GM21515 (cell line): ENCODE results near the gene ZFAND2A.
"Not testable (repeated sequence)": the region's sequence is repeated elsewhere in the genome, so short reads cannot be mapped to it uniquely, and the experiment has no call there.

Source experiments
- ATAC-seq: cut with Tn5 transposase; IDR thresholded peaks from one replicate; pipeline ENCODE4 v1.9.1; 2021; ENCODE audit not compliant: unreplicated experiment

ZFAND2A gene

DNA sequence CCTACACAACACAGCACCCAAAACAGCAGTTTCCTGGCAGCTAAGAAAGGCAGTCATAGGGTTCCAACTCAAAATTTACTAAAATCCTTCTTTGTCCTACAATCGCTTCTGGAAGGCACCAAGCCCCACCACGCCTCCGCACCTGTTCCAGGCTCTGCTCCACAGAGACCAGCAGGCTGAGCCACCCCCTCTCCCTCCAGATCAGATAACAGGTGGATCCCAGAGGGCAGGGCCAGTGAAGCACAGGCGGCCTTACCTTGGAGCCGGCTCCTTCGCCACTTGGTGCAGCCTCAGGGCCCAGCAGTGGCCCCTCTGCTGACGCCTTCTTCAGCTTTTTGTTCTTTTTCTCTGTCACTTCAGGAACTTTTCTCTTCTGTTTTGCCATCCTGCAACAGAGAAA is 33.0 kb downstream of the ZFAND2A start:
- no peak for ATAC-seq

- no peak for ATAC-seq
These were observed 34.4 kb downstream of the ZFAND2A start for GRCh38 chr7:1125603-1125969.

DNA sequence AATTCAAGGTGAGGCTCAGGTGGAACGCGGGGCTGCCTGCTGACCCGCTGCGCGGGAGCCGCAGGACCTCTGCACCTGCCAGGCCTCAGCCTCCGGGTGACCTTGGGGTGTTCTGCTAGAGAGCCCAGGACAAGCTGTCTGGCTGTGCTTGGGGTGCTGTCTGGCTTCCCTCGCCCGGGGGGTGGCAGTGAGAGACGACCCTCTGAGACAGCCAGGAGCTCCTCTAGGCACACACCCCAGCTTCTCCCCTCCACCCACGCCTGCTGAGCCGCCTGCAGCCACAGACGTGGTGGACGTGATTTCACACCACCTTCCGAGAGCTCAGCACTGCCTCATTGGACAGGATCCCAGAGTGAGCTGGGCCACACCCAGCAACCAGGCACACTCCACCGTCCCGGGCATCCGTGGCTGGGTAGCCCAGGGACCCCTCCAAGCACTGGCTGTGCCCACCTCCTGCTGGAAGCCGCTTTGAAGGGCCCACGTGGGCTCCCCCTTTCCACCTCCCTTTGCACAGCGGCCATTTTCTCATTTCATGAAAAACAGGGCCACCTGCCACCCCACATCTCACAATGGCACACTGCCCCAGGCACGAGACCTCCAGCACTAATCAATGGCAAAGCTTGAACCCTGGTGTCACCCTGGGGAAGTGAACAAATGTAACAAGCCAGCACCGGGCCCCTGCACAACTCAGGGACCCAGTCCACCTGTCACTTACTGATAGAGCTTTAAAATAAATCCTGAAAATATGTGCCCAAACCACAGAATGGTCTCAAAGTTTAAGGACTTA is 35.0 kb downstream of the ZFAND2A start:
- ATAC-seq = no peak

DNA sequence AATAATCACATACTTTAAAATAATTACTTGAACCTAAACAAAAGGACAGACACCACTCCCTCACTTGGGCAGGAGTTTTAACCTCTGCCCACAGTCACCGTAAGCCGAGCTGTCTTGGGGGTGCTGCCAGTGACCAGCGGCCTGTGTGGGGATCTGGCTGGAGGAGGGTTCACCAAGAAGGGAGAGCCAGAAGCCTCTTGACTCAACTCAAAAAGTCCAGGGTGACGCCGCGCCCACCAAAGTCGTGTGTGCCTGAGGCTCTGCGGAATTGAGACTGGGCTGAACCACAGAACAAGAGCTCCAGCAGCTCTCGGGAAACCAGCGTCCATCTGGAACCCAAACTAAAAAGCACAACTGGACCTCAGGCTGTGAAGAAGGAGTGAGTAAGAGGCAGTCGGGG is 35.8 kb downstream of the ZFAND2A start:
- ATAC-seq = no peak

DNA sequence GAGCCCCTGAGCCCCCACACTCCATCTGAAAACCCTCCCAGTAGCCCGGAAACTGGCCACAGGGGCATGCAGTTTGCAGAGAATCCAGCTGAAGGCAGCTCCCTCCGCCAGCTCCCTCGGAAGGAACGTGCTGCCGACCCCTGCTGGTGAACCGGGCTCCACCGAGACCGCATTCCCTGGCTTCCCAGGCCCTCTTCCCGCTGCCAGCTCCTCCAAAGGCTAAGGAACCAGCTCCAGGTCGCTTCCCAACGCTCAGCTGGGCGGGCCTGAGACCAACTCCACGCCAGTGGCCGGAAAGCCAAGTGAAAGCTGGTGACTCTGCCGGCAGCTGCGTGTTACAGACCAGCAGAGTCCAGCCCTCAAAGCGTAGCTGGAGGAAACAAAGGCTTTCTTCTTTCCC is 36.3 kb downstream of the ZFAND2A start:
- ATAC-seq = no peak

DNA sequence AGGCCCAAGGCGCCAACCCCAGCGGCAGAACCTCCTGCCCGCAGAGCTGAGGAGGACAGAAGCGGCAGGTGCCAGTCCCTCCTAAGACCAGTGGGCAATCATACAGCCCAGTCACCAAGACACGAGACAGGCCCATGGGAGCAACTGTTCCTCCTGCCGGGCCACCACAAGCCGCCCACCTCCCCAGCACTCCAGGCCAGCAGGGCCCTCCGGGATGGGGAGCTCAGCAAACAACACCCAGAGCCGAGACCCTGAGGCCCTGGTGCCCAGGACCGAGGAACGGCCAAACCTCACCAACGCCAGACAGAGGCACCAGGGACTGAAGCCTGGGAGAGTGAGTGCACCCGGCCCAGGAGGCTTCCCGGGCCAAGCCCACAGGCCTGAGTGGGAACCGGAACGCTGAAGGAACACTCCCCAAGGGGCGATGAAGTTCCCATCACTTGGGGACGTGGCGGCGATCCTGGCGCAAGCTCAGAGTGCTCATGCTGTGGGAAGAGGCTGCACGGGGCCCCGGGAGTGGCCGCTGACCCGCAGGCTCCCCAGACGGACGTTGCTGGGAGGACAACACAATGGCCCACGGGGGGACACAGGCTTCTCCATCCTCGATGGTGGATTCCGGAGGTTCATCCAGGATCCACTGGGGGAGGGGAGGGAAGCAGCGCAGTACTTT is 37.0 kb downstream of the ZFAND2A start:
- ATAC-seq = no peak

DNA sequence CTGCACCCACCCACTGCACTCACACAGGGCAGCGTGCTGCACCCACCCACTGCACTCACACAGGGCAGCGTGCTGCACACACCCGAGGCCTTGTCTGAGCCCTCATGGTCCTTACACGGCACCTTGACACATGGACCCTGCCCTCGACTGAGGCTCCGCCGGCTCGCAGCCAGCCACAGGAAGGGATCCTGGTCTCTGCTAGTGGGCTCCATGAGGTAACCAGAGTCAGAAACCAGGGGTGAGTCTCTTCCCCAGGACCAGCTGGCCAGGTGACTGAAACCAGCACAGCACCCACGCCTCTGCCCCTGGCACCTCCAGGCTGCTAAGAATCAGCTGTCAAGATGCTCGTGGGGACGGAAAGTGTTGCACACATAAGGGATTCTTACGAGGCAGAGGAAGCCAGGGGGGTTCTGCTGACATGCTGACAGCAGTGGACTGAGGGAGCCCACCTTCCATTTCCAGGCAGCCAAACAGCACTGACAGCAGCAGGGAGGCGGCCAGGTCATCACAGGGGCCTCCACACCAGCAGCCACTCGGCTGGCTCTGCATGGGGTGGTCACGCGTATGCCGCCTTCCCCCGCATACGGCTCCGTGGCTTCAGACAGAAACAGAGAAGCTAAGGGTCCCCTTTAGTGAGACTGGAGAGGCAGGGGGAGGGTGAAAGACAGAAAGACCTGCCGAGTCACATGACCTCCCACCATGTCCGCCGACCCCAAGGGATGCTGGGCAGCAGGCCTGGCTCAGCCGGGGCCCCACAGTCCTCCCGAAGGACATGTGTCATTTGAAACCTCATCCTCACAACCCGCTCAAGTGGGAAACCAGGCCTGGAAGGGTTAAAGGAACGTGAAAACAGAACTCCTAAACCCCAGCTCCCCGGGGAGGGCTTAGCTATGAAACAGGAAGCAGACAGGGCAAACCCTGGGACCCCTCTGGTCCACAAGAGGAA is 37.8 kb downstream of the ZFAND2A start:
- no peak for ATAC-seq

GRCh38 chr7:1121476-1121875 is 38.5 kb downstream of the ZFAND2A start:
- ATAC-seq = no peak

DNA sequence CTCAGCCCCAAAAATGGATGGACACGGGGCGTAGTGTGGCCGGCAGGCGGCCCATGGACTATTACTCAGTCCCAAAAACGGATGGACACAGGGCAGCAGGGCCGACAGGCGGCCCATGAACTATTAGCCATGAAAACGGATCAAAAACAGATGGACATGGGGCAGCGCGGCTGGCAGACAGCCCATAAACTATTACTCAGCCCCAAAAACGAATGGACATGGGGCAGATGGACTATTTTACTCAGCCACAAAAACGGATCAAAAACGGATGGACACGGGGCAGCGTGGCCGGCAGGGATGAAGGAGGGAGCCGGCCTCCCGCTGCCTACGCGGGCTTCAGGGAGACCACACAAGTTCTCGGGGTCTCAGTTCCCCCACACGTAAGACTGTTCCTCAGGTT is 39.2 kb downstream of the ZFAND2A start:
- no peak for ATAC-seq

- no peak for ATAC-seq
These were observed 40.8 kb downstream of the ZFAND2A start for GRCh38 chr7:1119201-1119600.

DNA sequence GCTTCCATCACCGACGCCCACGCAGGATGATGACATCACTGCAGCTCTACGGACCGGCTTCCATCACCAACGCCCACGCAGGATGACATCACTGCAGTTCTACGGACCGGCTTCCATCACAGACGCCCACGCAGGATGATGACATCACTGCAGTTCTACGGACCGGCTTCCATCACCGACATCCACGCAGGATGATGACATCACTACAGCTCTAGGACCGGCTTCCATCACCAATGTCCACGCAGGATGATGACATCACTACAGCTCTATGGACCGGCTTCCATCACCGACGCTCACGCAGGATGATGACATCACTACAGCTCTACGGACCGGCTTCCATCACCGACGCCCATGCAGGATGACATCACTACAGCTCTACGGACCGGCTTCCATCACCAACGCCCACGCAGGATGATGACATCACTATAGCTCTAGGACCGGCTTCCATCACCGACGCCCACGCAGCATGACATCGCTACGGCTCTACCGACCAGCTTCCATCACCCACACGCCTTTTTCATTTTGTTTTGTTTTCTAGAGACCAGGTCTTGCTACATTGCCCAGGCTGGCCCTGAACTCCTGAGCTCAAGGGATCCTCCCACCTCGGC is 42.6 kb downstream of the ZFAND2A start:
- no peak for ATAC-seq

- not testable (repeated sequence) for ATAC-seq
These were observed 43.5 kb downstream of the ZFAND2A start for GRCh38 chr7:1116383-1117008.

- not testable (repeated sequence) for ATAC-seq
These were observed 44.6 kb downstream of the ZFAND2A start for GRCh38 chr7:1115171-1116045.

- no peak for ATAC-seq
These were observed 45.5 kb downstream of the ZFAND2A start for GRCh38 chr7:1114505-1114904.

DNA sequence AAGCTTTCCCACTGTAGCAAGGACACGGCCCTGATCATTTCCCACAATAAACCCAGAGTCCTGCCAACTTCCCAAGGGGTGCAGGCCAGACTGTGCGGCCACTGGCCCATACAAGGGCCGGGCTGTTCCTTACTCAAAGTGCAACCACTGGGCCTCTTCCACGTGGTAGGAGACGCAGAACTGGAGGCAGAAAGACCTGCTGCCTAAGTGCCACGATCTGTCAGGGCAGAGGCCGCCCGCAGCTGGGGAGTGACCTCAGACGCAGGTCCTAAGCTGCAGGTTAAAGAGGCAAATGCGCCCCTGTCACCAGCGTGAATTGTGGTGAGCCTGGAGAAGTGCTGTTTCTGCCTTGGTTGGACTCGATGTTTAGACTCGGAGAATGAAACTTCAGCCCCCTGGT is 45.9 kb downstream of the ZFAND2A start:
- no peak for ATAC-seq

DNA sequence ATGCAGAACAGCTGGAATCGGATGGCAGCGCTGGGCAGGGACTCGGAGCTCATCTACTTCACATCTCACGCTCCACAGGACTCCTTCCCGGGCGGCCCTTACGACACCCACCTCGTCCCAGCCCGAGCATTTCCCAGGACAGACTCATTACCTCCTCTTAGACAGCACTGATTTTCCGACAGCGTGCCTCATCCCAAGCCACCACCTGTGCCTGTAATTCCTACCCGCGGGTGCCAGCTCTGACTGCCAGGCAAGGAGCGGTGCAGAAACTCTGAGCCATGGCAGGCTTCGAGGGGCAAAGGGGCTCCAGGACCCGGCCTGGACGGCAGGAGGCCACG is 46.5 kb downstream of the ZFAND2A start:
- ATAC-seq = no peak

- no peak for ATAC-seq
These were observed 47.1 kb downstream of the ZFAND2A start for GRCh38 chr7:1112625-1113547.

DNA sequence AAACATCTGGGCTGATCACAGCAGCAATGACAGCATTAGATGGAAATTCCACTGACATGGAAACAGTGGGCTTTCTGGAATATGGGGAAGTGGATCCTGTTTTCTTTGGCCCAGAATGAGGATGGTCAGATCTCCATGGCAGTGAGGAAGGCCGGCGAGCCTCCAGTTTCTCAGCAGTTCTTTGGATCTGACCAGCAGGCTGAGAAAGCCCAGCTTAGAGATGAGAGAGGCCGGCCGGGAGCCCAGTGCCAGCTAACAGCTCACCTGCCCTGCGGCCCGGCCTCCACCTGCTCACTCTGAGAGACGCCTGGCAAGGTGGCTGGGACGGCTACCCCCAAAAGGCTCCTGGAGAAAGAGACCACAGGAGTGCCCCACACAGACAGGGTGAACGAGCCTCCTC is 47.9 kb downstream of the ZFAND2A start:
- ATAC-seq = no peak

DNA sequence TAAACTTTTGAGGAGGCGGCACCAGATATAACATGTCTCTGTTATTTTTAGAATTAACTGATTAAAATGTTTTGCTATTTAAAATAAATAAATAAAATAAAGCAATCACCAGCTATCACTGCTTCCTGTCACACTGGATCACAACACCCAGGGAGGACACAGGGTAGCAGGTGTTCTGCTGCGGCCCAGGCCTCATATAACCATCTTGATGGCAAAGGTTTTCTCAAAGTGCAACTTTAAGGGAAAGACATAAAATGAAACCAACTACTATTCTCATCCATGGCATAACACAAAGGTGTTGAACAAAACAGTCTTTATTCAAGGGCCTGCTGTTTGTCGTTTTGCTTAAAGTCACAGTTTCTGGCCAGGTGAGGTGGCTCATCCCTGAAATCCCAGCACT is 48.8 kb downstream of the ZFAND2A start:
- no peak for ATAC-seq
